Measurements from ENCODE around the gene GAN.
"Not testable (repeated sequence)": the region's sequence is repeated elsewhere in the genome, so short reads cannot be mapped to it uniquely, and the experiment has no call there.

GAN gene

GRCh38 chr16:81401035-81401950 is 86.5 kb downstream of the GAN start:
- DNase-seq = no peak

GRCh38 chr16:81403208-81403600 is 88.4 kb downstream of the GAN start:
- DNase-seq = no peak

GRCh38 chr16:81403601-81404391 is 89.0 kb downstream of the GAN start:
- DNase-seq = peak; percentile 95

- not testable (repeated sequence) for DNase-seq
These were observed 90.2 kb downstream of the GAN start for GRCh38 chr16:81405002-81405401.

- no peak for DNase-seq
These were observed 90.9 kb downstream of the GAN start for GRCh38 chr16:81405702-81406113.

- no peak for DNase-seq
These were observed 93.7 kb downstream of the GAN start for GRCh38 chr16:81408409-81408950.

- no peak for DNase-seq
These were observed 94.3 kb downstream of the GAN start for GRCh38 chr16:81409016-81409556.

- DNase-seq = no peak
These were observed 96.0 kb downstream of the GAN start for GRCh38 chr16:81410643-81411293.

GRCh38 chr16:81413245-81413990 is 98.7 kb downstream of the GAN start:
- DNase-seq = no peak

- DNase-seq = no peak
These were observed 101.0 kb downstream of the GAN start for GRCh38 chr16:81415751-81416150.

- DNase-seq = no peak
These were observed 102.0 kb downstream of the GAN start for GRCh38 chr16:81416749-81417148.

- DNase-seq = no peak
These were observed 102.4 kb downstream of the GAN start for GRCh38 chr16:81417210-81417609.

- DNase-seq = no peak
These were observed 105.0 kb downstream of the GAN start for GRCh38 chr16:81419806-81420205.

- DNase-seq = no peak
These were observed 106.4 kb downstream of the GAN start for GRCh38 chr16:81421126-81421525.

GRCh38 chr16:81421536-81421935 is 106.8 kb downstream of the GAN start:
- DNase-seq = no peak

GRCh38 chr16:81422153-81422552 is 107.4 kb downstream of the GAN start:
- not testable (repeated sequence) for DNase-seq

- no peak for DNase-seq
These were observed 110.0 kb downstream of the GAN start for GRCh38 chr16:81424771-81425170.

- no peak for DNase-seq
These were observed 112.5 kb downstream of the GAN start for GRCh38 chr16:81427219-81427618.

GRCh38 chr16:81429045-81429521 is 114.3 kb downstream of the GAN start:
- no peak for DNase-seq

- no peak for DNase-seq
These were observed 117.0 kb downstream of the GAN start for GRCh38 chr16:81431554-81432353.

- no peak for DNase-seq
These were observed 118.3 kb downstream of the GAN start for GRCh38 chr16:81432937-81433557.
